H1 (cell line): ENCODE data around the gene HNRNPM. TPM values are rescaled to one million over a fixed set of nuclear protein-coding genes. Genes with fewer than 3 reads are reported as not detected.

Experiments
- CTCF ChIA-PET: fragments of 300-600 bp; sonication (Branson Sonifier 250); formaldehyde crosslinking; loops from one replicate; lab custom pipeline; 2021; ENCODE audit not compliant: partially characterized antibody; lab: Charles Lee
- POLR2A ChIA-PET: fragments of 300-600 bp; sonication (Branson Sonifier 250); formaldehyde crosslinking; loops from one replicate; lab custom pipeline; 2021; ENCODE audit warnings: inconsistent platforms; ENCODE audit not compliant: partially characterized antibody; lab: Charles Lee
- DNase-seq, 2 experiments: peaks; one replicate each; pipeline versions ENCODE4 v3.0.0 to v3.0.0-alpha.2; 2010 to 2022; ENCODE audit warnings: low spot score in 2 of 2, low read depth in 1 of 2, mixed read lengths in 1 of 2
- FAIRE-seq: peaks from 2 replicates; lab custom pipeline; 2011; peaks lifted over from hg19 to GRCh38; lab: Jason Lieb, UNC
- H2AFZ ChIP-seq: 2 replicates; pipeline ENCODE4 v1.8.1; 2012; ENCODE audit warnings: low read length, inconsistent platforms
- H2AK5ac ChIP-seq: 2 replicates; pipeline ENCODE4 v1.6.1; 2013; ENCODE audit warnings: low read depth, low read length
- H2BK120ac ChIP-seq: replicated peaks from 2 replicates; pipeline ENCODE3; 2013; ENCODE audit warnings: low read depth, low read length, inconsistent platforms
- H2BK12ac ChIP-seq: 2 replicates; pipeline ENCODE4 v1.6.1; 2013; ENCODE audit warnings: low read depth, low read length
- H2BK15ac ChIP-seq: 2 replicates; pipeline ENCODE4 v1.6.1; 2013; ENCODE audit warnings: low read length
- H2BK20ac ChIP-seq: 2 replicates; pipeline ENCODE4 v1.6.1; 2013; ENCODE audit warnings: low read length
- H2BK5ac ChIP-seq: 2 replicates; pipeline ENCODE4 v1.6.1; 2013; ENCODE audit warnings: low read depth, low read length
- H3K14ac ChIP-seq: 2 replicates; pipeline ENCODE4 v1.6.1; 2013; ENCODE audit warnings: inconsistent platforms; ENCODE audit not compliant: insufficient read length
- H3K18ac ChIP-seq: 2 replicates; pipeline ENCODE4 v1.6.1; 2013; ENCODE audit warnings: low read length; ENCODE audit errors: extremely low read depth
- H3K23ac ChIP-seq: 2 replicates; pipeline ENCODE4 v1.6.1; 2013; ENCODE audit warnings: inconsistent platforms; ENCODE audit not compliant: insufficient read length
- H3K23me2 ChIP-seq: 2 replicates; pipeline ENCODE4 v1.6.1; 2013; ENCODE audit warnings: low read depth, low read length
- H3K27ac ChIP-seq: 2 replicates; pipeline ENCODE4 v1.6.1; 2011; ENCODE audit warnings: low read depth, low read length, inconsistent platforms
- H3K27me3 ChIP-seq, 4 experiments: replicated peaks in 1 of 4; 1 replicate in 1 of 4; 2 replicates in 3 of 4; pipeline versions ENCODE4 v1.6.1 to v1.8.1; 2011 to 2013; ENCODE audit warnings: low read length in 3 of 4, mild to moderate bottlenecking in 3 of 4, inconsistent platforms in 2 of 4, mixed read lengths in 2 of 4, moderate library complexity in 1 of 4; ENCODE audit not compliant: control insufficient read depth in 3 of 4, insufficient read depth in 3 of 4; ENCODE audit errors: extremely low read depth in 1 of 4
- H3K36me3 ChIP-seq, 4 experiments: 2 replicates each; pipeline versions ENCODE4 v1.6.1 to v1.8.1; 2011 to 2013; ENCODE audit warnings: mild to moderate bottlenecking in 4 of 4, low read length in 3 of 4, moderate library complexity in 2 of 4, control low read depth in 1 of 4, inconsistent platforms in 1 of 4; ENCODE audit not compliant: insufficient read depth in 4 of 4, control insufficient read depth in 2 of 4
- H3K4ac ChIP-seq: replicated peaks from 2 replicates; pipeline ENCODE3; 2013; ENCODE audit warnings: low read length, low read depth, mixed read lengths, inconsistent platforms; ENCODE audit not compliant: insufficient read length
- H3K4me1 ChIP-seq, 4 experiments: replicated peaks in 1 of 4; 1 replicate in 1 of 4; 2 replicates in 3 of 4; pipeline versions ENCODE4 v1.6.1 to v1.8.1; 2011 to 2013; ENCODE audit warnings: low read length in 3 of 4, inconsistent platforms in 2 of 4, mixed read lengths in 1 of 4; ENCODE audit not compliant: insufficient read depth in 4 of 4, control insufficient read depth in 3 of 4
- H3K4me2 ChIP-seq, 2 experiments: 2 replicates each; pipeline versions ENCODE4 v1.6.1 to v1.8.1; 2011 to 2013; ENCODE audit warnings: low read depth in 2 of 2, low read length in 2 of 2, control low read depth in 1 of 2, inconsistent platforms in 1 of 2, mild to moderate bottlenecking in 1 of 2; ENCODE audit not compliant: insufficient read depth in 1 of 2
- H3K4me3 ChIP-seq, 4 experiments: fragments of 200-600, 300-600 bp in 1 of 4; sonication (generic), shearing (Covaris generic), sonication (Bioruptor Twin) in 1 of 4; 2 replicates each; pipeline versions ENCODE4 v1.5.1 to v1.8.1; 2011 to 2016; ENCODE audit warnings: low read length in 4 of 4, low read depth in 3 of 4, control low read depth in 2 of 4, inconsistent platforms in 2 of 4, mild to moderate bottlenecking in 2 of 4, mixed read lengths in 1 of 4, moderate library complexity in 1 of 4; ENCODE audit not compliant: insufficient read depth in 2 of 4; ENCODE audit errors: extremely low read depth in 1 of 4
- H3K56ac ChIP-seq: replicated peaks from 2 replicates; pipeline ENCODE3; 2013; ENCODE audit warnings: low read depth, mild to moderate bottlenecking, mixed read lengths, low read length, inconsistent platforms; ENCODE audit not compliant: insufficient read length
- H3K79me1 ChIP-seq: 2 replicates; pipeline ENCODE4 v1.6.1; 2013; ENCODE audit warnings: low read depth, low read length, control low read depth
- H3K79me2 ChIP-seq, 2 experiments: 2 replicates each; pipeline versions ENCODE4 v1.6.1 to v1.8.1; 2012 to 2013; ENCODE audit warnings: low read length in 2 of 2, mild to moderate bottlenecking in 2 of 2, inconsistent platforms in 1 of 2; ENCODE audit not compliant: insufficient read depth in 2 of 2, control insufficient read depth in 1 of 2
- H3K9ac ChIP-seq, 4 experiments: replicated peaks in 1 of 4; 1 replicate in 1 of 4; 2 replicates in 3 of 4; pipeline versions ENCODE4 v1.6.1 to v1.8.1; 2011 to 2013; ENCODE audit warnings: low read depth in 3 of 4, low read length in 3 of 4, control low read depth in 2 of 4, mild to moderate bottlenecking in 2 of 4, moderate library complexity in 2 of 4, inconsistent platforms in 1 of 4; ENCODE audit errors: extremely low read depth in 1 of 4
- H3K9me3 ChIP-seq, 2 experiments: 2 replicates each; pipeline versions ENCODE4 v1.6.1 to v1.8.1; 2012 to 2013; ENCODE audit warnings: mild to moderate bottlenecking in 2 of 2, moderate library complexity in 2 of 2, control low read depth in 1 of 2, inconsistent platforms in 1 of 2, low read depth in 1 of 2, low read length in 1 of 2, mixed read lengths in 1 of 2; ENCODE audit not compliant: insufficient read depth in 2 of 2
- H4K20me1 ChIP-seq, 2 experiments: replicated peaks in 1 of 2; 2 replicates each; pipeline versions ENCODE3 to v1.8.1; 2011 to 2013; ENCODE audit warnings: inconsistent platforms in 2 of 2, low read length in 2 of 2, mild to moderate bottlenecking in 1 of 2; ENCODE audit not compliant: insufficient read depth in 2 of 2, control insufficient read depth in 1 of 2
- H4K5ac ChIP-seq: 2 replicates; pipeline ENCODE4 v1.6.1; 2013; ENCODE audit warnings: low read length, low read depth, mixed read lengths, inconsistent platforms; ENCODE audit not compliant: insufficient read length
- H4K8ac ChIP-seq: 2 replicates; pipeline ENCODE4 v1.8.0; 2013; ENCODE audit warnings: mild to moderate bottlenecking, moderate library complexity, low read length, inconsistent platforms; ENCODE audit not compliant: insufficient read depth; ENCODE audit errors: extremely low read depth
- H4K91ac ChIP-seq: replicated peaks from 2 replicates; pipeline ENCODE3; 2013; ENCODE audit warnings: low read length, mixed read lengths, inconsistent platforms; ENCODE audit not compliant: insufficient read length
- BACH1 ChIP-seq: IDR thresholded peaks from 2 replicates; pipeline ENCODE4 v1.6.1; 2012; ENCODE audit warnings: low read length, improper control_type of control experiment
- CBX8 ChIP-seq: fragments of 300-800, 300-1000 bp; sonication (generic); IDR thresholded peaks from 2 replicates; pipeline ENCODE4 v1.7.1; 2016; ENCODE audit warnings: low read depth, low read length, borderline replicate concordance
- CHD1 ChIP-seq: IDR thresholded peaks from 2 replicates; pipeline ENCODE4 v1.6.1; 2012; ENCODE audit warnings: low read depth, low read length, improper control_type of control experiment
- POLR2AphosphoS5 ChIP-seq: IDR thresholded peaks from 2 replicates; pipeline ENCODE4 v1.6.1; 2011; ENCODE audit warnings: low read depth, low read length
- RNF2 ChIP-seq: fragments of 200-900, 300-1000 bp; sonication (generic); IDR thresholded peaks from 2 replicates; pipeline ENCODE4 v1.7.1; 2016; ENCODE audit warnings: borderline replicate concordance, low read depth, mild to moderate bottlenecking, antibody characterized with exemption, low read length; ENCODE audit not compliant: poor library complexity, severe bottlenecking; ENCODE audit errors: missing control alignments
- TCF12 ChIP-seq: IDR thresholded peaks from 2 replicates; pipeline ENCODE4 v1.6.1; 2011; ENCODE audit warnings: low read depth, mild to moderate bottlenecking, low read length
- WGBS, 2 experiments: shearing (Covaris generic) in 1 of 2; methylation state at CpG; one replicate each; pipeline versions ENCODE4 v1.1.6 to v1.1.7; 2013 to 2015; ENCODE audit warnings: low lambda C conversion rate in 2 of 2, mixed read lengths in 2 of 2, inconsistent platforms in 1 of 2, low coverage in 1 of 2, missing lambda C conversion rate in 1 of 2; ENCODE audit not compliant: insufficient replicate concordance in 2 of 2, insufficient coverage in 1 of 2, insufficient read length in 1 of 2; ENCODE audit errors: extremely low coverage in 1 of 2, missing lambda C conversion rate in 1 of 2; 5-methylcytosine and 5-hydroxymethylcytosine counted together
- polyA plus RNA-seq, 7 experiments: library from polyadenylated mRNA; depleted of rRNA in 3 of 7; stranded (reverse) in 5 of 7; unstranded in 2 of 7; fragments of >200 nt in 5 of 7; fragments of 200-250 nt in 2 of 7; gene quantifications; 1 replicate in 5 of 7; 2 replicates in 1 of 7; 4 replicates in 1 of 7; pipeline versions ENCODE4 v1.2.1 to v1.2.3, GENCODE V29; 2011 to 2013; ENCODE audit warnings: missing spikeins in 2 of 7, mixed read lengths in 2 of 7
- total RNA-seq: library from RNA; stranded (reverse); fragmentation: NEBNext Ultra II Directional; extraction: Animal tissue kit (Norgen Biotek cat#: 25700); gene quantifications from 2 replicates; pipeline ENCODE4 v1.2.1, GENCODE V29; 2021
- TF ChIP-seq, protein P1 (sequence below), 3 experiments: IDR thresholded peaks; 1 replicate in 2 of 3; 2 replicates in 1 of 3; pipeline versions ENCODE4 v1.5.1 to v1.6.1; 2011; ENCODE audit warnings: low read length in 3 of 3, mild to moderate bottlenecking in 3 of 3, inconsistent platforms in 2 of 3, low read depth in 1 of 3, moderate library complexity in 1 of 3; ENCODE audit not compliant: insufficient read depth in 1 of 3; ENCODE audit errors: control extremely low read depth in 1 of 3

Gene HNRNPM
- total and polyA plus RNA-seq, 2 of the 8 experiments (the other 6 are each of a cell fraction or from before 2014, with no cell fraction given), result 375 to 474 TPM

DNA sequence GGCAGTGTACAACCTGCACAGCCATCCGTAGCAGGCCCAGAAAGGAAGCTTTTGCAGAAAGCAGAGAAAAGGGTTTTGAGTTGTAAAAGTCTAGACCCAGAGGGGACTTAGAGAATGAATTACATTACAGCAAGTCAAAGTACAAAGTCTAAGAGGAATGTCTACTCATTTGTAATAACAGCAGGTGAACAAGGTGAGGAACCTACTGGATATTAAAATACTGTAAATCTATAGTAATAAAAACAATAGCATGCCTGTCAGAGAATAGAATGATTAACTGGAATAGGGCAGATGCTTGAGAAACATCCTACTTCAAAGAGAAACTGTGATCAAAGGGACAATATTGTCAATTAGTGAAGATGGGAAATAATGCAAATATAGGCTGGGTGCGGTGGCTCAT, 87.5 kb downstream of the HNRNPM start:
- H3K4me1 ChIP-seq, result peaks cover 0 to 5% (median 0%) of the 10 kb centered on the region in 4 experiments; a peak in 2 of 7 replicates
- no peak overlapping the region for H2AK5ac ChIP-seq
- no peak overlapping the region for H3K23ac ChIP-seq
- no peak overlapping the region for H4K91ac ChIP-seq
- no peak for FAIRE-seq
- CTCF ChIA-PET, result interaction anchor here (1.0 kb wide), 1 partner anchor 18 kb away, joined by 3 read pairs; no protein-coding TSS in a partner anchor
- no peak overlapping the region for H2BK5ac ChIP-seq
- H2BK12ac ChIP-seq, result no peak overlapping the region
- no peak overlapping the region for H3K14ac ChIP-seq
- H3K9ac ChIP-seq, result no peak overlapping the region
- WGBS, 2 experiments, result 88% methylated on average over 2 of the region's 2 CpGs; no CpG with 5 or more reads in 1 of the 2 experiments
- POLR2A ChIA-PET, result interaction anchor here (1.2 kb wide), 1 partner anchor 46 kb away, joined by 3 read pairs; no protein-coding TSS in a partner anchor
- no peaks in the 10 kb centered on the region for H3K27me3 ChIP-seq
- H3K4me3 ChIP-seq, result no peak overlapping the region
- no peak overlapping the region for H2BK15ac ChIP-seq
- no peaks in the 10 kb centered on the region for H3K9me3 ChIP-seq
- no peaks in the 10 kb centered on the region; the same call in 1 of the 2 replicates for H3K23me2 ChIP-seq
- H3K79me2 ChIP-seq, result no peaks in the 10 kb centered on the region
- DNase-seq, result no peak
- no peak overlapping the region for H3K4ac ChIP-seq
- H4K20me1 ChIP-seq, result peaks cover 6 to 14% of the 10 kb centered on the region in 2 experiments
- H3K27ac ChIP-seq, result no peak overlapping the region
- H2BK20ac ChIP-seq, result no peak overlapping the region
- no peak overlapping the region for H3K4me2 ChIP-seq
- no peak overlapping the region for H3K56ac ChIP-seq
- H4K8ac ChIP-seq, result no peak overlapping the region
- H3K18ac ChIP-seq, result no peak overlapping the region
- TF ChIP-seq RNF2 (no peak), CHD1 (no peak), POLR2AphosphoS5 (no peak), TCF12 (no peak), BACH1 (no peak), CBX8 (no peak)
- TF ChIP-seq, protein P1, sequence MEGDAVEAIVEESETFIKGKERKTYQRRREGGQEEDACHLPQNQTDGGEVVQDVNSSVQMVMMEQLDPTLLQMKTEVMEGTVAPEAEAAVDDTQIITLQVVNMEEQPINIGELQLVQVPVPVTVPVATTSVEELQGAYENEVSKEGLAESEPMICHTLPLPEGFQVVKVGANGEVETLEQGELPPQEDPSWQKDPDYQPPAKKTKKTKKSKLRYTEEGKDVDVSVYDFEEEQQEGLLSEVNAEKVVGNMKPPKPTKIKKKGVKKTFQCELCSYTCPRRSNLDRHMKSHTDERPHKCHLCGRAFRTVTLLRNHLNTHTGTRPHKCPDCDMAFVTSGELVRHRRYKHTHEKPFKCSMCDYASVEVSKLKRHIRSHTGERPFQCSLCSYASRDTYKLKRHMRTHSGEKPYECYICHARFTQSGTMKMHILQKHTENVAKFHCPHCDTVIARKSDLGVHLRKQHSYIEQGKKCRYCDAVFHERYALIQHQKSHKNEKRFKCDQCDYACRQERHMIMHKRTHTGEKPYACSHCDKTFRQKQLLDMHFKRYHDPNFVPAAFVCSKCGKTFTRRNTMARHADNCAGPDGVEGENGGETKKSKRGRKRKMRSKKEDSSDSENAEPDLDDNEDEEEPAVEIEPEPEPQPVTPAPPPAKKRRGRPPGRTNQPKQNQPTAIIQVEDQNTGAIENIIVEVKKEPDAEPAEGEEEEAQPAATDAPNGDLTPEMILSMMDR (IDR thresholded peaks at IDR 0.05; ENCODE audit: control extremely low read depth in 1 of 3, insufficient read depth in 1 of 3, low read depth in 1 of 3, low read length in 3 of 3), result no peak
- no peak overlapping the region for H2AFZ ChIP-seq
- H3K79me1 ChIP-seq, result peaks cover 9% of the 10 kb centered on the region
- no peak overlapping the region for H4K5ac ChIP-seq
- H2BK120ac ChIP-seq, result no peak overlapping the region
- no peaks in the 10 kb centered on the region for H3K36me3 ChIP-seq
